K562 (cell line): Measurements from ENCODE around the gene MOB3C. TPM values are rescaled to one million over a fixed set of nuclear protein-coding genes. Genes with fewer than 3 reads are reported as not detected.

Experiments
- ATAC-seq: fragments of 200-7000 bp; cut with Tn5 transposase; 3 replicates; pipeline ENCODE4 v1.9.1; 2020; ENCODE audit warnings: moderate library complexity
- BruUV-seq: library from RNA; stranded (reverse); fragments of 400-500 nt; replicated peaks from 2 replicates; lab custom pipeline; 2021; lab: Mats Ljungman, UMichigan
- CTCF ChIA-PET: fragments of 300-600 bp; formaldehyde crosslinking; extraction: SDS; loops from one replicate; lab custom pipeline; 2021; ENCODE audit warnings: low intra/inter-chr PET ratio; lab: Yijun Ruan, JAX
- POLR2A ChIA-PET: fragments of 300-600, 350-650 bp; sonication (Branson Sonifier 250); formaldehyde crosslinking; extraction: SDS; loops from one replicate; lab custom pipeline; 2021; ENCODE audit warnings: antibody characterized with exemption, inconsistent platforms; lab: Yijun Ruan, JAX
- DNase-seq, 4 experiments: peaks; one replicate each; pipeline versions ENCODE4 v3.0.0 to v3.0.0-alpha.2; 2011 to 2018; ENCODE audit warnings: low spot score in 3 of 4, mixed read lengths in 3 of 4; ENCODE audit errors: extremely low read depth in 1 of 4
- FAIRE-seq: peaks from 2 replicates; lab custom pipeline; 2011; peaks lifted over from hg19 to GRCh38; lab: Jason Lieb, UNC
- H2AFZ ChIP-seq: 2 replicates; pipeline ENCODE4 v1.6.0; 2011; ENCODE audit warnings: low read depth, low read length, control low read depth, inconsistent platforms
- H3K27ac ChIP-seq: fragments of 200-600 bp; 3 replicates; pipeline ENCODE4 v1.8.0; 2011; ENCODE audit warnings: low read depth, mild to moderate bottlenecking, control low read depth, inconsistent platforms, low read length, moderate library complexity, mixed read lengths; ENCODE audit errors: extremely low read depth
- H3K27me3 ChIP-seq, 2 experiments: fragments of 300-600 bp in 1 of 2; 2 replicates in 1 of 2; 3 replicates in 1 of 2; pipeline versions ENCODE4 v1.6.0 to v1.8.0; 2011; ENCODE audit warnings: inconsistent platforms in 2 of 2, low read length in 2 of 2, mild to moderate bottlenecking in 1 of 2, mixed read lengths in 1 of 2, moderate library complexity in 1 of 2; ENCODE audit not compliant: control insufficient read depth in 2 of 2, insufficient read depth in 2 of 2
- H3K36me3 ChIP-seq: fragments of 300-600 bp; 3 replicates; pipeline ENCODE4 v1.8.0; 2011; ENCODE audit warnings: mild to moderate bottlenecking, low read length, inconsistent platforms; ENCODE audit not compliant: control insufficient read depth, insufficient read depth
- H3K4me1 ChIP-seq, 2 experiments: fragments of 200-600 bp in 1 of 2; replicated peaks in 1 of 2; 2 replicates in 1 of 2; 3 replicates in 1 of 2; pipeline versions ENCODE4 v1.5.1 to v1.8.0; 2011; ENCODE audit warnings: inconsistent platforms in 2 of 2, low read length in 2 of 2, mild to moderate bottlenecking in 1 of 2, mixed read lengths in 1 of 2, moderate library complexity in 1 of 2; ENCODE audit not compliant: control insufficient read depth in 2 of 2, insufficient read depth in 2 of 2
- H3K4me2 ChIP-seq: 2 replicates; pipeline ENCODE4 v1.6.1; 2011; ENCODE audit warnings: low read length, control low read depth, inconsistent platforms, mixed read lengths; ENCODE audit not compliant: insufficient read depth
- H3K4me3 ChIP-seq: fragments of 200-600 bp; sonication (generic), shearing (Covaris generic); 2 replicates; pipeline ENCODE4 v1.5.1; 2016; ENCODE audit warnings: control low read depth, inconsistent platforms
- H3K79me2 ChIP-seq: fragments of 200-600 bp; 3 replicates; pipeline ENCODE4 v1.8.0; 2011; ENCODE audit warnings: low read length, inconsistent platforms; ENCODE audit not compliant: control insufficient read depth, insufficient read depth
- H3K9ac ChIP-seq, 2 experiments: 2 replicates each; pipeline versions ENCODE4 v1.6.0 to v1.6.1; 2011; ENCODE audit warnings: low read depth in 2 of 2, low read length in 2 of 2, control low read depth in 1 of 2, inconsistent platforms in 1 of 2, mild to moderate bottlenecking in 1 of 2, mixed read lengths in 1 of 2; ENCODE audit not compliant: insufficient read depth in 1 of 2
- H3K9me1 ChIP-seq: one replicate; pipeline ENCODE4 v1.6.0; 2011; ENCODE audit warnings: inconsistent platforms, mild to moderate bottlenecking, low read length, moderate library complexity; ENCODE audit not compliant: control insufficient read depth, insufficient read depth
- H3K9me3 ChIP-seq: replicated peaks from 2 replicates; pipeline ENCODE4 v1.5.1; 2011; ENCODE audit warnings: low read depth, low read length, inconsistent platforms; ENCODE audit not compliant: control insufficient read depth, insufficient read depth
- H4K20me1 ChIP-seq: replicated peaks from 2 replicates; pipeline ENCODE4 v1.6.1; 2011; ENCODE audit warnings: low read length, inconsistent platforms, mixed read lengths; ENCODE audit not compliant: control insufficient read depth, insufficient read depth
- BRF1 ChIP-seq: IDR thresholded peaks from 3 replicates; pipeline ENCODE4 v1.6.1; 2011; ENCODE audit warnings: borderline replicate concordance, mild to moderate bottlenecking; ENCODE audit not compliant: insufficient read length; ENCODE audit errors: extremely low read depth
- FOXJ3 ChIP-seq: sonication (generic); formaldehyde crosslinking; IDR thresholded peaks from 2 replicates; pipeline ENCODE4 v1.4.0; 2020; ENCODE audit warnings: mild to moderate bottlenecking, missing genetic modification reagents
- KLF13 ChIP-seq: fragments of 450-650 bp; IDR thresholded peaks from 2 replicates; pipeline ENCODE4 v1.6.1; 2016; ENCODE audit warnings: missing genetic modification characterization, low read depth, mild to moderate bottlenecking, missing compliant biosample characterization, moderate library complexity, borderline replicate concordance
- MCM3 ChIP-seq: fragments of 450-650 bp; IDR thresholded peaks from 2 replicates; pipeline ENCODE4 v1.6.1; 2016
- NFE2L1 ChIP-seq: fragments of 450-650 bp; IDR thresholded peaks from 2 replicates; pipeline ENCODE4 v1.6.1; 2016; ENCODE audit warnings: missing genetic modification characterization, low read depth, mild to moderate bottlenecking, missing compliant biosample characterization, moderate library complexity, borderline replicate concordance
- NR3C1 ChIP-seq: sonication (generic); formaldehyde crosslinking; IDR thresholded peaks from 2 replicates; pipeline ENCODE4 v1.8.1; 2022; ENCODE audit warnings: missing genetic modification reagents
- POLR2A ChIP-seq: fragments of 450-650 bp; conservative IDR thresholded peaks from 2 replicates; pipeline ENCODE4 v1.6.1; 2016
- POLR2B ChIP-seq: fragments of 450-650 bp; IDR thresholded peaks from 2 replicates; pipeline ENCODE4 v1.6.1; 2018; ENCODE audit warnings: low read depth; ENCODE audit not compliant: partially characterized antibody
- SRSF3 ChIP-seq: fragments of 200-400 bp; formaldehyde crosslinking; IDR thresholded peaks from 2 replicates; pipeline ENCODE4 v1.6.1; 2016; ENCODE audit warnings: mild to moderate bottlenecking, low read length, moderate library complexity; ENCODE audit not compliant: insufficient read depth
- ZC3H11A ChIP-seq: IDR thresholded peaks from 2 replicates; pipeline ENCODE4 v1.6.1; 2012; ENCODE audit warnings: low read depth, low read length, improper control_type of control experiment
- ZNF431 ChIP-seq: sonication (generic); formaldehyde crosslinking; IDR thresholded peaks from 2 replicates; pipeline ENCODE4 v1.8.0; 2022; ENCODE audit warnings: mild to moderate bottlenecking, missing genetic modification reagents
- WGBS: fragments of 100-300 bp; shearing (Covaris generic); methylation state at CpG from one replicate; pipeline ENCODE4 v1.1.6; 2016; ENCODE audit warnings: low coverage, mixed read lengths; ENCODE audit not compliant: insufficient coverage; ENCODE audit errors: missing lambda C conversion rate; 5-methylcytosine and 5-hydroxymethylcytosine counted together
- in situ Hi-C: fragments of 300-500 bp; cut with MboI; formaldehyde crosslinking; loops from 4 replicates; pipeline ENCODE4 v1.15.0; 2018; ENCODE audit warnings: inconsistent platforms, mixed read lengths
- intact Hi-C: fragments of 100-400 bp; cut with micrococcal nuclease; formaldehyde crosslinking; loops from 2 replicates; pipeline ENCODE4 v1.14.2; 2022
- polyA plus RNA-seq, 8 experiments: library from polyadenylated mRNA; depleted of rRNA in 4 of 8; stranded (reverse) in 5 of 8; unstranded in 3 of 8; fragments of >200 nt; fragmentation: Nextera tagmentation in 2 of 8; fragmentation: Illumina TruSeq in 1 of 8; extraction: Ambion mirVana in 2 of 8; extraction: Trizol in 1 of 8; gene quantifications; 2 replicates each; pipeline versions ENCODE4 v1.2.1 to v1.2.3, GENCODE V29; 2011 to 2014; ENCODE audit warnings: inconsistent platforms in 1 of 8, missing spikeins in 1 of 8
- total RNA-seq, 7 experiments: library from RNA; depleted of rRNA in 6 of 7; stranded (reverse); fragments of >200 nt in 6 of 7; fragmentation: Illumina TruSeq in 2 of 7; extraction: Trizol in 2 of 7; gene quantifications; 2 replicates each; pipeline versions ENCODE4 v1.2.1 to v1.2.3, GENCODE V29; 2011 to 2021; ENCODE audit warnings: low replicate concordance in 1 of 7
- TF ChIP-seq, protein P1 (sequence below), 2 experiments: IDR thresholded peaks; 2 replicates each; pipeline ENCODE4 v1.6.1; 2012; ENCODE audit warnings: improper control_type of control experiment in 2 of 2, low read depth in 2 of 2, low read length in 2 of 2, borderline replicate concordance in 1 of 2
- TF ChIP-seq, protein P2 (sequence below): fragments of 450-650 bp; IDR thresholded peaks from 2 replicates; pipeline ENCODE4 v1.6.1; 2016; ENCODE audit warnings: low read depth, mild to moderate bottlenecking, moderate library complexity
- TF ChIP-seq, protein P3 (sequence below): IDR thresholded peaks from 2 replicates; pipeline ENCODE4 v1.6.1; 2011; ENCODE audit not compliant: insufficient read length; ENCODE audit errors: extremely low read depth
- TF ChIP-seq, protein P4 (sequence below): fragments of 200-800 bp; sonication (Bioruptor generic); IDR thresholded peaks from 2 replicates; pipeline ENCODE4 v1.6.1; 2016; ENCODE audit warnings: missing genetic modification characterization, missing compliant biosample characterization

MOB3C gene
- total and polyA plus RNA-seq, 9 of the 15 experiments (the other 6 are each of a cell fraction or from before 2014, with no cell fraction given), result 1.0 to 7.5 (median 3.7) TPM

DNA sequence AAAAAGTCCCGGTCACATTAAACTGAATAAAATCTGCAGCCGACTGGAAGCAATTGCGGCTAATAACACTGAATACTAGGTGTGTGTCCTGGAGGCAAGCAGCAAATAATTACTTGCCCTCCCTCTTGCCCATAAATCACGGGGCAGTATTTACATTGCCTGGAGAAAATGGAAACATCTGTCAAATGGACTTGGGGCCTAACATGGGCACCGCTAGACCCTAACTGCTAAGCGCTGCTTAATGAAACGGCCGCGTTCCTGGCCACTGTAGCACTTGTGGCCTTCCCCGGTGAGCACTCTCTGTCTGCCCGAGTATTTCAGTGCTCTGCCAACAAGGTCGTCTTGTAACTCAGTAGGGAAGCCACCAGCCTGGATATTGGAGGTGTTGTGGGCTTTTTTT, 41.3 kb downstream of the MOB3C start:
- no peak for DNase-seq
- CTCF ChIA-PET, result no interaction called here
- WGBS, result 63% methylated on average over 12 of the region's 12 CpGs
- TF ChIP-seq POLR2A (no peak), ZC3H11A (no peak), SRSF3 (no peak), FOXJ3 (CRISPR knock-in tag) (no peak), NR3C1 (CRISPR knock-in tag) (no peak), POLR2B (no peak), MCM3 (no peak), BRF1 (no peak), KLF13 (tag) (no peak), ZNF431 (CRISPR knock-in tag) (no peak), NFE2L1 (tag) (no peak)
- TF ChIP-seq, protein P1, sequence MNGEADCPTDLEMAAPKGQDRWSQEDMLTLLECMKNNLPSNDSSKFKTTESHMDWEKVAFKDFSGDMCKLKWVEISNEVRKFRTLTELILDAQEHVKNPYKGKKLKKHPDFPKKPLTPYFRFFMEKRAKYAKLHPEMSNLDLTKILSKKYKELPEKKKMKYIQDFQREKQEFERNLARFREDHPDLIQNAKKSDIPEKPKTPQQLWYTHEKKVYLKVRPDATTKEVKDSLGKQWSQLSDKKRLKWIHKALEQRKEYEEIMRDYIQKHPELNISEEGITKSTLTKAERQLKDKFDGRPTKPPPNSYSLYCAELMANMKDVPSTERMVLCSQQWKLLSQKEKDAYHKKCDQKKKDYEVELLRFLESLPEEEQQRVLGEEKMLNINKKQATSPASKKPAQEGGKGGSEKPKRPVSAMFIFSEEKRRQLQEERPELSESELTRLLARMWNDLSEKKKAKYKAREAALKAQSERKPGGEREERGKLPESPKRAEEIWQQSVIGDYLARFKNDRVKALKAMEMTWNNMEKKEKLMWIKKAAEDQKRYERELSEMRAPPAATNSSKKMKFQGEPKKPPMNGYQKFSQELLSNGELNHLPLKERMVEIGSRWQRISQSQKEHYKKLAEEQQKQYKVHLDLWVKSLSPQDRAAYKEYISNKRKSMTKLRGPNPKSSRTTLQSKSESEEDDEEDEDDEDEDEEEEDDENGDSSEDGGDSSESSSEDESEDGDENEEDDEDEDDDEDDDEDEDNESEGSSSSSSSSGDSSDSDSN (IDR thresholded peaks at IDR 0.05; ENCODE audit: borderline replicate concordance in 1 of 2, low read depth in 2 of 2, low read length in 2 of 2), result no peak
- TF ChIP-seq, protein P2, sequence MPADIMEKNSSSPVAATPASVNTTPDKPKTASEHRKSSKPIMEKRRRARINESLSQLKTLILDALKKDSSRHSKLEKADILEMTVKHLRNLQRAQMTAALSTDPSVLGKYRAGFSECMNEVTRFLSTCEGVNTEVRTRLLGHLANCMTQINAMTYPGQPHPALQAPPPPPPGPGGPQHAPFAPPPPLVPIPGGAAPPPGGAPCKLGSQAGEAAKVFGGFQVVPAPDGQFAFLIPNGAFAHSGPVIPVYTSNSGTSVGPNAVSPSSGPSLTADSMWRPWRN, result no peak
- TF ChIP-seq, protein P3, sequence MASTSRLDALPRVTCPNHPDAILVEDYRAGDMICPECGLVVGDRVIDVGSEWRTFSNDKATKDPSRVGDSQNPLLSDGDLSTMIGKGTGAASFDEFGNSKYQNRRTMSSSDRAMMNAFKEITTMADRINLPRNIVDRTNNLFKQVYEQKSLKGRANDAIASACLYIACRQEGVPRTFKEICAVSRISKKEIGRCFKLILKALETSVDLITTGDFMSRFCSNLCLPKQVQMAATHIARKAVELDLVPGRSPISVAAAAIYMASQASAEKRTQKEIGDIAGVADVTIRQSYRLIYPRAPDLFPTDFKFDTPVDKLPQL, result no peak
- TF ChIP-seq, protein P4, sequence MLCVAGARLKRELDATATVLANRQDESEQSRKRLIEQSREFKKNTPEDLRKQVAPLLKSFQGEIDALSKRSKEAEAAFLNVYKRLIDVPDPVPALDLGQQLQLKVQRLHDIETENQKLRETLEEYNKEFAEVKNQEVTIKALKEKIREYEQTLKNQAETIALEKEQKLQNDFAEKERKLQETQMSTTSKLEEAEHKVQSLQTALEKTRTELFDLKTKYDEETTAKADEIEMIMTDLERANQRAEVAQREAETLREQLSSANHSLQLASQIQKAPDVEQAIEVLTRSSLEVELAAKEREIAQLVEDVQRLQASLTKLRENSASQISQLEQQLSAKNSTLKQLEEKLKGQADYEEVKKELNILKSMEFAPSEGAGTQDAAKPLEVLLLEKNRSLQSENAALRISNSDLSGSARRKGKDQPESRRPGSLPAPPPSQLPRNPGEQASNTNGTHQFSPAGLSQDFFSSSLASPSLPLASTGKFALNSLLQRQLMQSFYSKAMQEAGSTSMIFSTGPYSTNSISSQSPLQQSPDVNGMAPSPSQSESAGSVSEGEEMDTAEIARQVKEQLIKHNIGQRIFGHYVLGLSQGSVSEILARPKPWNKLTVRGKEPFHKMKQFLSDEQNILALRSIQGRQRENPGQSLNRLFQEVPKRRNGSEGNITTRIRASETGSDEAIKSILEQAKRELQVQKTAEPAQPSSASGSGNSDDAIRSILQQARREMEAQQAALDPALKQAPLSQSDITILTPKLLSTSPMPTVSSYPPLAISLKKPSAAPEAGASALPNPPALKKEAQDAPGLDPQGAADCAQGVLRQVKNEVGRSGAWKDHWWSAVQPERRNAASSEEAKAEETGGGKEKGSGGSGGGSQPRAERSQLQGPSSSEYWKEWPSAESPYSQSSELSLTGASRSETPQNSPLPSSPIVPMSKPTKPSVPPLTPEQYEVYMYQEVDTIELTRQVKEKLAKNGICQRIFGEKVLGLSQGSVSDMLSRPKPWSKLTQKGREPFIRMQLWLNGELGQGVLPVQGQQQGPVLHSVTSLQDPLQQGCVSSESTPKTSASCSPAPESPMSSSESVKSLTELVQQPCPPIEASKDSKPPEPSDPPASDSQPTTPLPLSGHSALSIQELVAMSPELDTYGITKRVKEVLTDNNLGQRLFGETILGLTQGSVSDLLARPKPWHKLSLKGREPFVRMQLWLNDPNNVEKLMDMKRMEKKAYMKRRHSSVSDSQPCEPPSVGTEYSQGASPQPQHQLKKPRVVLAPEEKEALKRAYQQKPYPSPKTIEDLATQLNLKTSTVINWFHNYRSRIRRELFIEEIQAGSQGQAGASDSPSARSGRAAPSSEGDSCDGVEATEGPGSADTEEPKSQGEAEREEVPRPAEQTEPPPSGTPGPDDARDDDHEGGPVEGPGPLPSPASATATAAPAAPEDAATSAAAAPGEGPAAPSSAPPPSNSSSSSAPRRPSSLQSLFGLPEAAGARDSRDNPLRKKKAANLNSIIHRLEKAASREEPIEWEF, result no peak

More for the DNA sequence above, 41.3 kb downstream of the MOB3C start:
- no peak overlapping the region for H2AFZ ChIP-seq
- H3K4me1 ChIP-seq, result peaks cover 0 to under 1% of the 10 kb centered on the region in 2 experiments; a peak in 3 of 5 replicates
- no peak for FAIRE-seq
- BruUV-seq, result no TSS peak
- peaks cover 31% of the 10 kb centered on the region for H3K36me3 ChIP-seq
- H3K27me3 ChIP-seq, result no peaks in the 10 kb centered on the region
- H3K9me3 ChIP-seq, result no peaks in the 10 kb centered on the region
- in situ Hi-C loops, result no loop called here
- no peak for ATAC-seq
- H3K4me3 ChIP-seq, result no peak overlapping the region
- no peak overlapping the region for H3K4me2 ChIP-seq
- H3K79me2 ChIP-seq, result no peaks in the 10 kb centered on the region
- no peaks in the 10 kb centered on the region for H3K9me1 ChIP-seq
- no peak overlapping the region for H3K27ac ChIP-seq
- no peaks in the 10 kb centered on the region for H4K20me1 ChIP-seq
- H3K9ac ChIP-seq, result no peak overlapping the region
- POLR2A ChIA-PET, result interaction anchor here (0.7 to 1.4 kb wide), 4 partner anchors 17 to 143 kb away, joined by 3 to 4 read pairs (median 4); no protein-coding TSS in a partner anchor
- intact Hi-C loops, result no loop called here
